Thoracic aorta (tissue), 2 donors: Measurements from ENCODE around the gene ZNF638. TPM values are rescaled to one million over a fixed set of nuclear protein-coding genes. Genes with fewer than 3 reads are reported as not detected.

Experiments
- ATAC-seq: fragments of 150-250 bp; one replicate; pipeline ENCODE4 v1.8.0; 2017; ENCODE audit warnings: low read depth; ENCODE audit not compliant: insufficient number of reproducible peaks, low FRiP score
- DNase-seq: peaks from one replicate; pipeline ENCODE4 v3.0.0-alpha.2; 2020; ENCODE audit warnings: low spot score
- H3K27ac ChIP-seq, 2 donors: fragments of 200-600 bp; sonication (generic); 1 replicate in 1 of 2; 2 replicates in 1 of 2; pipeline ENCODE4 v1.5.1; 2016; ENCODE audit warnings: mild to moderate bottlenecking in 2 of 2, moderate library complexity in 2 of 2
- H3K27me3 ChIP-seq: fragments of 200-600 bp; sonication (generic); replicated peaks from 2 replicates; pipeline ENCODE4 v1.6.0; 2016; ENCODE audit warnings: mild to moderate bottlenecking; ENCODE audit not compliant: insufficient read depth
- H3K36me3 ChIP-seq: fragments of 200-600 bp; sonication (generic); one replicate; pipeline ENCODE4 v1.5.1; 2016
- H3K4me1 ChIP-seq, 2 donors: fragments of 200-600 bp; sonication (generic); 1 replicate in 1 of 2; 2 replicates in 1 of 2; pipeline versions ENCODE4 v1.5.1 to v1.6.0; 2016; ENCODE audit warnings: low read depth in 2 of 2, mild to moderate bottlenecking in 1 of 2; ENCODE audit not compliant: control insufficient read depth in 1 of 2
- H3K4me3 ChIP-seq: fragments of 200-600 bp; sonication (generic); 2 replicates; pipeline ENCODE4 v1.5.1; 2016; ENCODE audit warnings: mild to moderate bottlenecking
- H3K9me3 ChIP-seq: fragments of 200-600 bp; sonication (generic); 2 replicates; pipeline ENCODE4 v1.5.1; 2016
- CTCF ChIP-seq: fragments of 200-600 bp; sonication (generic); IDR thresholded peaks from one replicate; pipeline ENCODE4 v1.5.1; 2019; ENCODE audit warnings: antibody characterized with exemption
- total RNA-seq, 2 donors: library from RNA; depleted of rRNA; stranded (reverse); fragments of >200 nt; gene quantifications; one replicate each; pipeline versions ENCODE4 v1.1.0 to v1.2.3, GENCODE V29; 2016

The ZNF638 gene
- total RNA-seq, 2 donors from 2014 or later = 162 to 230 TPM

DNA sequence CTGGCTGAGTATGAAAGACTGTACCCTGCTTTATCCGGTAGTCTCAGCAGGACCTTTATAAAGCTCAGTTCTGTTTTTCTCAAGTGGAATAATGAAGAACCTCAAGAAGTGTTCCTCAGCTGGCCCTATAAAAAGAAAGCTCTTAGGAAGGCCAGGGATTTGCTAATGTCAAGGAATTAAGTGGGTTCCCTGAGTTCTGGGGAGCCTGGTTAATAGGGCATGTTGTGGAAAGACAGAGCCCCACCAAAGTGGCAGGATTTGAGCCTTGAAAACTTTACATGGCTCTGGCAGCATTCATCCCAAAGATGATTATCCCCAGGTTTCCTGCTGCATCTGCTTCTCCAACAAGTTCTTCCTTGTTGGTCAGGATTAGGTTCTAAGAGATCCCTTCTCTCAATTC is 114.9 kb downstream of the ZNF638 start:
- H3K27ac ChIP-seq = no peak overlapping the region
- no peaks in the 10 kb centered on the region for H3K27me3 ChIP-seq
- ATAC-seq (no peak), DNase-seq (no peak)
- H3K4me3 ChIP-seq = no peak overlapping the region
- H3K4me1 ChIP-seq = peaks cover 0 to 9% of the 10 kb centered on the region in 2 donors
- no peak for TF ChIP-seq CTCF
- H3K9me3 ChIP-seq = no peaks in the 10 kb centered on the region
- no peaks in the 10 kb centered on the region for H3K36me3 ChIP-seq

DNA sequence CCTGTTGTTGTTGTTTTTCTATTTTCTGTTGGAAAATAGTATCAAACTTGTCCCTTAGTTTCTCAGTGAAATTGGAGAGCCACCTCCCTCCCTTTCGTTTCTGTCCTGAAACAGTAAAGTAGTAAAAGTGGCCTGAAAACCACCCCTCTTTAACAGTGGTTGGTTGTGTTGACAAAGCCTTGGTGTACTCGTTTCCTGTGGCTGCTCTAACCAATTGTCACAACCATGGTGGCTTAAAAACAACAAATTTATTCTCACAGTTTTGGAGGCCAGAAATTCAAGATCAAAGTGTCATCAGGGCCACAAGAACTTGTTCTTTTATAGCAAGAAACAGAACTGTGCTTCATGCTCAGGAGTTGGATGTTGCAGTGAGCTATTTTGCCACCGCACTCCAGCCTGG is 117.8 kb downstream of the ZNF638 start:
- peaks cover 4 to 34% of the 10 kb centered on the region in 2 donors for H3K4me1 ChIP-seq
- ATAC-seq (no peak), DNase-seq (no peak)
- H3K27me3 ChIP-seq = no peaks in the 10 kb centered on the region
- H3K9me3 ChIP-seq = no peaks in the 10 kb centered on the region
- no peaks in the 10 kb centered on the region for H3K36me3 ChIP-seq
- no peak overlapping the region for H3K4me3 ChIP-seq
- TF ChIP-seq CTCF = no peak
- H3K27ac ChIP-seq = no peak overlapping the region

GRCh38 chr2:71451705-71452104 is 120.1 kb downstream of the ZNF638 start:
- peaks cover 21 to 58% of the 10 kb centered on the region in 2 donors for H3K4me1 ChIP-seq
- no peak for TF ChIP-seq CTCF
- no peaks in the 10 kb centered on the region for H3K9me3 ChIP-seq
- no peak for DNase-seq
- ATAC-seq = no peak
- H3K4me3 ChIP-seq = no peak overlapping the region
- no peaks in the 10 kb centered on the region for H3K36me3 ChIP-seq
- H3K27ac ChIP-seq = no peak overlapping the region
- H3K27me3 ChIP-seq = no peaks in the 10 kb centered on the region

DNA sequence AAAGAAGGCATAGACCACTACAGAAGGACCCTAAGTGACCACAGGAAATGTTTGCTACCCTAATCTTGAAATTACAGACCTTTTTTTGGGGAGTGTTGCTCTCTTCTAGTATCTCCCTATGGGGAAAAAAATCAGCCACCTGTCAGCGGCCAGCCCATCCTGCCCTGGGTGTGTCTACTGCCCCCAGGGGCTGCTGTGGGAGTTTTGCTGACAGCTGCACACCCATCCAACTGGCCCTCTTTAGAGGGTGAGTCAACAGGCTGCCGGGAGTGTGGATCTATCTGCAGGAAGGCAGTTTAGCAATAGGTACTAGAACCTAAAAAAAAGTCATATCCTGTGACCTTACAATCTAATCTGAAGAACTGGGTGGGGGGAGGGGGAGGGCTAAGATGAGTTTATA is 121.0 kb downstream of the ZNF638 start:
- Histone ChIP-seq H3K36me3 (no peaks in the 10 kb centered on the region), H3K27me3 (no peaks in the 10 kb centered on the region), H3K9me3 (no peaks in the 10 kb centered on the region), H3K27ac (no peak overlapping the region), H3K4me3 (peak overlapping the region; percentile 79), H3K4me1 (peaks cover 22 to 66% of the 10 kb centered on the region in 2 donors)
- no peak for TF ChIP-seq CTCF
- DNase-seq = no peak
- no peak for ATAC-seq

- Histone ChIP-seq H3K4me3 (peak within 1 kb of the TSS; percentile 79), H3K36me3 (no peaks in the 10 kb centered on the region), H3K27ac (peak within 1 kb of the TSS; percentile 28 to 41), H3K27me3 (no peaks in the 10 kb centered on the region), H3K4me1 (peaks cover 22 to 77% of the 10 kb centered on the region in 2 donors), H3K9me3 (no peaks in the 10 kb centered on the region)
- TF ChIP-seq CTCF = no peak
- ATAC-seq (no peak), DNase-seq (no peak)
Measured at GRCh38 chr2:71453404-71454220, 122.0 kb downstream of the ZNF638 start, which contains the start of gene DYSF. Gene DYSF (plus strand): TSS chr2:71453561.
